ENCODE measurements around the gene ASB16. TPM values are rescaled to one million over a fixed set of nuclear protein-coding genes. Genes with fewer than 3 reads are reported as not detected.

ASB16 gene

Small RNAs within 50 kb of the gene (small RNA-seq; reads per million reads assigned to genes)
- not detected for gene MIR6782 (ENCODE audit: insufficient read depth)
- gene RNU6-131P (ENCODE audit: insufficient read depth): not detected

All from neuronal stem cell (in vitro differentiated cells).